ENCODE measurements around the gene GSAP.

The GSAP gene

DNA sequence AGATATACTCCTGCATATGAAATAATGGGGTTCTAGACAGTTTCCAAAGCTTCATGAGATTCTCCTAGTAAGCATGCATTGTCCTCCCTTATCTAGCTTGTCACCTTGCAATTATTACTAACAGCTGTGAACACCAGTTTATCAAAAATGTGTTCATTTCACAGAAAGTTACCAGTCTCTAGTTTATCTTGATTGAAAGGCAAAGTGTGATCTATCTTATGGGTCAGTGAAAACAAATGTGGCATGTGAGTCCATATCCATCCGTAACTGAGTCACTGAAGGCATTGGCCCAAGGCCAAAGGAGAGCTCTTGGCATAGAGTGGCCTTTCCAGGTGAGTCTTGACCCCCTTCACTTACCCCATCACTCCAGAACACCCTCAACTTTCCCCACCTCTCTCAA is 53.2 kb downstream of the GSAP start:
- Histone ChIP-seq H3K27ac (ENCODE audit: poor library complexity, severe bottlenecking) (no peak overlapping the region), H3K27me3 (ENCODE audit: insufficient read depth, poor library complexity, severe bottlenecking) (no peaks in the 10 kb centered on the region)

DNA sequence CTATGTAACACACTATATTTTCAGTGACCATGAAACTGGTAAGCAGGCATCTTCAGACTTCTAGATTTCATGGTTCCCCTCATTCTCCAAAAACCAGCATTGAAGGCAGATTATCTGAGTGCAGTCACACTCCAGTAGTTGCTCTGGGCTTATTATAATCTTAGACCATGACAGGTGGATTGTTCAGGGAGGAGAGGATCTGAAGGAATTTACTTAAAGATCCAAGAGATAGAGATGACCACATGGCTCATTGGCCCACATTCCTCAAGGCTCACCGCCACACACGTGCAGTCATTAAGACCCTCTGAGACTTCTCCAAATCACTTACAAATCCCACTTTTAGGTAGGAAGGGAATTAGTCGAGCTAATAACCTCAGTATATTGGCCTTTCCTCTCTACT is 55.2 kb downstream of the GSAP start:
- H3K9me3 ChIP-seq (ENCODE audit: severe bottlenecking) = no peaks in the 10 kb centered on the region
- H3K27ac ChIP-seq (ENCODE audit: poor library complexity, severe bottlenecking) = no peak overlapping the region
- no peaks in the 10 kb centered on the region for H3K36me3 ChIP-seq (ENCODE audit: low read depth)
- no peaks in the 10 kb centered on the region for H3K4me1 ChIP-seq (ENCODE audit: insufficient read depth, poor library complexity, severe bottlenecking)
- no peak overlapping the region for H3K4me3 ChIP-seq (ENCODE audit: severe bottlenecking)
- ATAC-seq (ENCODE audit: low read depth) (no peak), DNase-seq (ENCODE audit: low spot score) (no peak)
- TF ChIP-seq, protein P1, sequence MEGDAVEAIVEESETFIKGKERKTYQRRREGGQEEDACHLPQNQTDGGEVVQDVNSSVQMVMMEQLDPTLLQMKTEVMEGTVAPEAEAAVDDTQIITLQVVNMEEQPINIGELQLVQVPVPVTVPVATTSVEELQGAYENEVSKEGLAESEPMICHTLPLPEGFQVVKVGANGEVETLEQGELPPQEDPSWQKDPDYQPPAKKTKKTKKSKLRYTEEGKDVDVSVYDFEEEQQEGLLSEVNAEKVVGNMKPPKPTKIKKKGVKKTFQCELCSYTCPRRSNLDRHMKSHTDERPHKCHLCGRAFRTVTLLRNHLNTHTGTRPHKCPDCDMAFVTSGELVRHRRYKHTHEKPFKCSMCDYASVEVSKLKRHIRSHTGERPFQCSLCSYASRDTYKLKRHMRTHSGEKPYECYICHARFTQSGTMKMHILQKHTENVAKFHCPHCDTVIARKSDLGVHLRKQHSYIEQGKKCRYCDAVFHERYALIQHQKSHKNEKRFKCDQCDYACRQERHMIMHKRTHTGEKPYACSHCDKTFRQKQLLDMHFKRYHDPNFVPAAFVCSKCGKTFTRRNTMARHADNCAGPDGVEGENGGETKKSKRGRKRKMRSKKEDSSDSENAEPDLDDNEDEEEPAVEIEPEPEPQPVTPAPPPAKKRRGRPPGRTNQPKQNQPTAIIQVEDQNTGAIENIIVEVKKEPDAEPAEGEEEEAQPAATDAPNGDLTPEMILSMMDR (IDR thresholded peaks at IDR 0.05; ENCODE audit: poor library complexity, severe bottlenecking) = no peak
- H3K27me3 ChIP-seq (ENCODE audit: insufficient read depth, poor library complexity, severe bottlenecking) = no peaks in the 10 kb centered on the region

More for the DNA sequence above, 53.2 kb downstream of the GSAP start:
- H3K9me3 ChIP-seq (ENCODE audit: severe bottlenecking) = no peaks in the 10 kb centered on the region
- TF ChIP-seq, protein P1 (IDR thresholded peaks at IDR 0.05; ENCODE audit: poor library complexity, severe bottlenecking) = no peak
- ATAC-seq (ENCODE audit: low read depth) (no peak), DNase-seq (ENCODE audit: low spot score) (no peak)
- H3K4me1 ChIP-seq (ENCODE audit: insufficient read depth, poor library complexity, severe bottlenecking) = no peaks in the 10 kb centered on the region
- no peak overlapping the region for H3K4me3 ChIP-seq (ENCODE audit: severe bottlenecking)
- no peaks in the 10 kb centered on the region for H3K36me3 ChIP-seq (ENCODE audit: low read depth)

DNA sequence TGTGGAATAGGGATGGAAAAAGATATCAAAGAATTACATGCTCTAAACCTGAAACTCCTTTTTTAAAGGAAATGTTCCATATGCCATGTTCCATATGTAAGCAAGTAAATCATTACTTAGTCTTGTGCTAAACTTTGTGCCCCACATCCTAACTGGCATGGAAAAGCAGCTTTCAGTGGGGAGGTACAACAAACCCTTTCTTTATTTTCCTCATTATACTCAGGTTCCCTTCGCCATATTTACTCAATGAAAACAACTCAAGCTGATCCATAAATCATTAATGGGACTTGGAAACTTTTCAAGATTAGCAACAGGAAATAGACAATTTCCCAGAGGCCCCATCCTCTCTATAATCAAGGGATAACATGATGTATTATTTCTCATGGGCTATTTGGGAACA is 56.0 kb downstream of the GSAP start:
- no peak overlapping the region for H3K4me3 ChIP-seq (ENCODE audit: severe bottlenecking)

DNA sequence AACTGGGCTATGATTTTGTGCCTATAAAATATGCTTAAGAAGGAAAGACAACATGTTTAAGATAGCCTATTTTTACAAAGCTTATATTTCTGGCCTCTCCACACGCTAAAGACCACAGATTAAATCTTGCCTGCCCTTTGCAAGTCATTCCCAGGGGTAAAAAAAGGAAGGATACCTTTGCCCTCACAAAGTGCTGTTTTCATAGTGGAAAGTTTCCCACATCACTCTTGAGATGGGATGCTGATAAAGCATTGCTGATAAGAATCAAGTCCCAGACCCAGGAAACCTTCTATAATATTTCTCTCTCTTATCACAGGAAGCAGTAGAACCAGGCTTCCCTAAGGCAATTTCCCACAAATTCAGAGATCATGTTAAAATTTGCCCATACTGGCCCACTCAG is 56.5 kb downstream of the GSAP start:
- H3K4me1 ChIP-seq (ENCODE audit: insufficient read depth, poor library complexity, severe bottlenecking) = no peaks in the 10 kb centered on the region
- no peak overlapping the region for H3K4me3 ChIP-seq (ENCODE audit: severe bottlenecking)
- DNase-seq (ENCODE audit: low spot score) = no peak
- H3K36me3 ChIP-seq (ENCODE audit: low read depth) = no peaks in the 10 kb centered on the region
- no peaks in the 10 kb centered on the region for H3K27me3 ChIP-seq (ENCODE audit: insufficient read depth, poor library complexity, severe bottlenecking)
- H3K9me3 ChIP-seq (ENCODE audit: severe bottlenecking) = no peaks in the 10 kb centered on the region
- TF ChIP-seq, protein P1 (IDR thresholded peaks at IDR 0.05; ENCODE audit: poor library complexity, severe bottlenecking) = no peak
- no peak overlapping the region for H3K27ac ChIP-seq (ENCODE audit: poor library complexity, severe bottlenecking)
- no peak for ATAC-seq (ENCODE audit: low read depth)

More for the DNA sequence above, 56.0 kb downstream of the GSAP start:
- no peaks in the 10 kb centered on the region for H3K27me3 ChIP-seq (ENCODE audit: insufficient read depth, poor library complexity, severe bottlenecking)
- ATAC-seq (ENCODE audit: low read depth) (no peak), DNase-seq (ENCODE audit: low spot score) (no peak)
- TF ChIP-seq, protein P1 (IDR thresholded peaks at IDR 0.05; ENCODE audit: poor library complexity, severe bottlenecking) = no peak
- H3K9me3 ChIP-seq (ENCODE audit: severe bottlenecking) = no peaks in the 10 kb centered on the region
- no peaks in the 10 kb centered on the region for H3K36me3 ChIP-seq (ENCODE audit: low read depth)
- no peaks in the 10 kb centered on the region for H3K4me1 ChIP-seq (ENCODE audit: insufficient read depth, poor library complexity, severe bottlenecking)
- H3K27ac ChIP-seq (ENCODE audit: poor library complexity, severe bottlenecking) = no peak overlapping the region

DNA sequence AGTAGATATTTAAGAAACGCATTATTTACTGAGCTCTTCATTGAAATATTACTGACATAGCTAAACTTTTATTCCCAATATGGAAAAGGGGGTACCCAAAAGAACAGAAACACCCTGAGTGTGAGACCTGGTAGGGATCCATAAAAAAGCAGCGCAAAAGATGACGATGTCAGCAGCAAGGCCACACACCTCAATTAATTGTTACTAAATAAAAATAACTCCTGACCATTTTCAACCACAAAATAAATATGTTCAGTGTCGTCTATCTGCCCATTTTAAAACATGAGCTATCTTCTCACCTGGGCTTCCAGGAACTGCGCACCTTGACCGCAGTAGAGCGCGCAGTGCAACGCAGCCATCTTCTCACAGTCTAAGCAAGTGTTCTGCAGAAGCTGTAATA is 61.2 kb downstream of the GSAP start:
- no peaks in the 10 kb centered on the region for H3K9me3 ChIP-seq (ENCODE audit: severe bottlenecking)
- no peaks in the 10 kb centered on the region for H3K27me3 ChIP-seq (ENCODE audit: insufficient read depth, poor library complexity, severe bottlenecking)
- H3K27ac ChIP-seq (ENCODE audit: poor library complexity, severe bottlenecking) = no peak overlapping the region
- H3K4me3 ChIP-seq (ENCODE audit: severe bottlenecking) = no peak overlapping the region
- ATAC-seq (ENCODE audit: low read depth) (no peak), DNase-seq (ENCODE audit: low spot score) (no peak)
- no peaks in the 10 kb centered on the region for H3K4me1 ChIP-seq (ENCODE audit: insufficient read depth, poor library complexity, severe bottlenecking)
- no peaks in the 10 kb centered on the region for H3K36me3 ChIP-seq (ENCODE audit: low read depth)
- TF ChIP-seq, protein P1 (IDR thresholded peaks at IDR 0.05; ENCODE audit: poor library complexity, severe bottlenecking) = no peak

Data from RWPE2 (cell line).